HG03565 (cell line): Measurements from ENCODE around the gene LHX6.

ENCODE experiments used
- ATAC-seq: cut with Tn5 transposase; IDR thresholded peaks from one replicate; pipeline ENCODE4 v1.9.1; 2021; ENCODE audit warnings: mild to moderate bottlenecking, moderate library complexity; ENCODE audit not compliant: unreplicated experiment

Gene LHX6

GRCh38 chr9:122236681-122237080, 7.9 kb upstream of the LHX6 start:
- ATAC-seq, result no peak

- ATAC-seq, result no peak
Measured at GRCh38 chr9:122234022-122234748, 5.4 kb upstream of the LHX6 start.

- no peak for ATAC-seq
Measured at GRCh38 chr9:122232796-122233306, 4.1 kb upstream of the LHX6 start.

GRCh38 chr9:122229485-122229837, 704 bp upstream of the LHX6 start:
- no peak for ATAC-seq

GRCh38 chr9:122228191-122228567, 578 bp downstream of the LHX6 start:
- no peak for ATAC-seq

GRCh38 chr9:122227575-122227900, 1.2 kb downstream of the LHX6 start:
- ATAC-seq, result no peak

GRCh38 chr9:122226758-122227574, 1.8 kb downstream of the LHX6 start:
- ATAC-seq, result no peak

- no peak for ATAC-seq
Measured at GRCh38 chr9:122226142-122226757, 2.5 kb downstream of the LHX6 start.

- ATAC-seq, result no peak
Measured at GRCh38 chr9:122225312-122226141, 3.2 kb downstream of the LHX6 start.

GRCh38 chr9:122223435-122223834, 5.3 kb downstream of the LHX6 start:
- ATAC-seq, result no peak

GRCh38 chr9:122222791-122223190, 6.0 kb downstream of the LHX6 start:
- ATAC-seq, result no peak

- ATAC-seq, result no peak
Measured at GRCh38 chr9:122221183-122221811, 7.5 kb downstream of the LHX6 start.

GRCh38 chr9:122220673-122221182, 8.0 kb downstream of the LHX6 start:
- ATAC-seq, result no peak

GRCh38 chr9:122219856-122220672, 8.7 kb downstream of the LHX6 start:
- no peak for ATAC-seq

GRCh38 chr9:122218935-122219855, 9.6 kb downstream of the LHX6 start:
- ATAC-seq, result no peak

- no peak for ATAC-seq
Measured at GRCh38 chr9:122218071-122218934, 10.5 kb downstream of the LHX6 start.

GRCh38 chr9:122217640-122218039, 11.1 kb downstream of the LHX6 start:
- ATAC-seq, result no peak
